ENCODE results near the gene GRIA4. TPM values are rescaled to one million over a fixed set of nuclear protein-coding genes. Genes with fewer than 3 reads are reported as not detected.

Gene GRIA4
- total and polyA plus RNA-seq, 2 donors (not counting 1 experiment from before 2014, with no cell fraction given), result not detected

DNA sequence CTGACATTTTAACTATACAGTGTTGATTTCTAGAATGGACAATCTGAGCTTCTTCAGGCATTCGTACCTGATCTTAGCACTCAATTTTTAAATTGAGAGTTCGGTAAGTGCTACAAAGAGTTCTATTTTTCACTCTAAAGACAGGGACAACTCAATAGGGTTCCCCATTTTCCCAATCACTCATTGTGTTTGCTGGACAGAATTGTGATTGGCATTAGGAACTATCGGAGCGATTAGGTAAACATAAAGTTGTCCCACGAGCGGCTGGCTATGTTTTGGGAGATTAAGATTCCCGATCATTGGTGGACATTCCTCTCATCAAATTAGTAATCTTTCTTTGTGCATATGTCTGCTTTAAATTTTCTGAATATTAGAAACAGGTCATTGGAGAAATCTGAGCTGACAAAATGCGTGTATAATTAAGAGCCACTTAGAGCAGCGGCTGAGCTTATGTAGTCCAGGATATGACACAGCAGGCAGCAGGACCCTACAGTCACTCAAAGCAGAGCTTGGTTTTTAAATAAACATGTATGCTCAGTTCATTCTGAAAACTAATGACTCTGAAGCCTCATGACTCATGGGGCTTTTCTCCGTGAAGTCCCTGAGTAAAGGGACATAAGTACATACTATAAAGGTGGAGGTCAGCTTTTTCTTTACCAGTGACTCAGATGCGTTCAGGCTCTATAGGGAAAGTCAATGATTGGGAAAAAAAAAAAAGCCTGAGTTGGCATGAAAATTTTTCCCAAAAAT is 109.4 kb downstream of the GRIA4 start:
- H4K20me1 ChIP-seq (ENCODE audit: control insufficient read depth, insufficient read depth, low read length, poor library complexity, severe bottlenecking), result no peaks in the 10 kb centered on the region
- WGBS (ENCODE audit: insufficient coverage), result 81% methylated on average over 2 of the region's 11 CpGs
- DNase-seq (no peak), ATAC-seq (ENCODE audit: low read depth) (no peak)
- H3K27me3 ChIP-seq (replicated peaks in 1 of 4; ENCODE audit: control extremely low read depth in 1 of 4, control insufficient read depth in 3 of 4, insufficient read depth in 4 of 4, low read length in 3 of 4), result no peaks in the 10 kb centered on the region
- ChIA-PET CTCF (no interaction called here), POLR2A (no interaction called here)
- H3K4me1 Mint-ChIP-seq, result no peaks in the 10 kb centered on the region
- H3K36me3 ChIP-seq (replicated peaks in 1 of 2; ENCODE audit: control extremely low read depth in 1 of 2, control insufficient read depth in 1 of 2, extremely low read depth in 1 of 2, insufficient read depth in 2 of 2, low read length in 1 of 2), result no peaks in the 10 kb centered on the region
- no peak overlapping the region for H3K4me3 Mint-ChIP-seq
- H3K79me2 ChIP-seq (ENCODE audit: control insufficient read depth, insufficient read depth, low read length), result no peaks in the 10 kb centered on the region
- H3K4me2 ChIP-seq (replicated peaks; ENCODE audit: low read depth, low read length, poor library complexity, severe bottlenecking), result no peak overlapping the region
- intact Hi-C loops (cut with micrococcal nuclease), result no loop called here
- no peak overlapping the region for H2AFZ ChIP-seq (ENCODE audit: insufficient read depth, low read depth, low read length, poor library complexity, severe bottlenecking)
- H3K9me3 Mint-ChIP-seq (ENCODE audit: insufficient read depth), result no peaks in the 10 kb centered on the region
- H3K27ac Mint-ChIP-seq, result no peak overlapping the region
- H3K9ac ChIP-seq (ENCODE audit: low read length), result no peak overlapping the region
- H3K9me3 ChIP-seq (ENCODE audit: control extremely low read depth in 1 of 3, control insufficient read depth in 2 of 3, insufficient read depth in 1 of 3, low read length in 2 of 3), result no peaks in the 10 kb centered on the region
- TF ChIP-seq, protein P1, sequence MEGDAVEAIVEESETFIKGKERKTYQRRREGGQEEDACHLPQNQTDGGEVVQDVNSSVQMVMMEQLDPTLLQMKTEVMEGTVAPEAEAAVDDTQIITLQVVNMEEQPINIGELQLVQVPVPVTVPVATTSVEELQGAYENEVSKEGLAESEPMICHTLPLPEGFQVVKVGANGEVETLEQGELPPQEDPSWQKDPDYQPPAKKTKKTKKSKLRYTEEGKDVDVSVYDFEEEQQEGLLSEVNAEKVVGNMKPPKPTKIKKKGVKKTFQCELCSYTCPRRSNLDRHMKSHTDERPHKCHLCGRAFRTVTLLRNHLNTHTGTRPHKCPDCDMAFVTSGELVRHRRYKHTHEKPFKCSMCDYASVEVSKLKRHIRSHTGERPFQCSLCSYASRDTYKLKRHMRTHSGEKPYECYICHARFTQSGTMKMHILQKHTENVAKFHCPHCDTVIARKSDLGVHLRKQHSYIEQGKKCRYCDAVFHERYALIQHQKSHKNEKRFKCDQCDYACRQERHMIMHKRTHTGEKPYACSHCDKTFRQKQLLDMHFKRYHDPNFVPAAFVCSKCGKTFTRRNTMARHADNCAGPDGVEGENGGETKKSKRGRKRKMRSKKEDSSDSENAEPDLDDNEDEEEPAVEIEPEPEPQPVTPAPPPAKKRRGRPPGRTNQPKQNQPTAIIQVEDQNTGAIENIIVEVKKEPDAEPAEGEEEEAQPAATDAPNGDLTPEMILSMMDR (IDR thresholded peaks at IDR 0.05), result no peak
- TF ChIP-seq EZH2 (IDR thresholded peaks at IDR 0.05; ENCODE audit: borderline replicate concordance, insufficient read depth, low read depth, low read length, poor library complexity, severe bottlenecking), result no peak
- H3K4me1 ChIP-seq (ENCODE audit: control insufficient read depth in 2 of 2, insufficient read depth in 2 of 2, low read length in 2 of 2), result no peaks in the 10 kb centered on the region
- no peak overlapping the region for H3K4me3 ChIP-seq (ENCODE audit: control extremely low read depth in 1 of 5, extremely low read depth in 1 of 5, insufficient read depth in 1 of 5, low read depth in 2 of 5, low read length in 4 of 5)
- no peak overlapping the region for H3K27ac ChIP-seq (ENCODE audit: low read length in 2 of 2)
- H3K27me3 Mint-ChIP-seq, result no peaks in the 10 kb centered on the region

DNA sequence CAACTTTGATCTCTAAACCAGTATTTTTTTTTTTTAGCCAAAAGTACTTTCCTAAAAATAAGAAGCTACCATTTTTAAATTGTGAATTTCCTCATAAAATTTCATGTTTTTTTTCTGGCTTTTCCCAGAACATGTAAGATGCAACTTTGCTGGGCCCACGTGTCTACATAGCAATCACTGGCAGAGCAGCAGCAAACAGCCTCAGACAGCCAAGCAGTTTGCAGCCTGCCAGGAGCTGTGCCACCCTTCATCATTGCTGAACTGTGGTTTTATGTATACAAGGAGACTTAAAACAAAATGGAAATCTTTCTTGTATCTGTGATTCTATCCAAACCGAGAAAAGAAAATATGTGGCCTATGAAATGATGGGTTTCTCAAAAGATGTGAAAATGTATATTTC is 110.2 kb downstream of the GRIA4 start:
- POLR2A ChIA-PET, result no interaction called here
- Histone ChIP-seq H2AFZ (ENCODE audit: insufficient read depth, low read depth, low read length, poor library complexity, severe bottlenecking) (no peak overlapping the region), H3K9me3 (ENCODE audit: control extremely low read depth in 1 of 3, control insufficient read depth in 2 of 3, insufficient read depth in 1 of 3, low read length in 2 of 3) (no peaks in the 10 kb centered on the region), H3K27ac (ENCODE audit: low read length in 2 of 2) (no peak overlapping the region), H3K27me3 (replicated peaks in 1 of 4; ENCODE audit: control extremely low read depth in 1 of 4, control insufficient read depth in 3 of 4, insufficient read depth in 4 of 4, low read length in 3 of 4) (no peaks in the 10 kb centered on the region), H3K9ac (ENCODE audit: low read length) (no peak overlapping the region), H3K79me2 (ENCODE audit: control insufficient read depth, insufficient read depth, low read length) (no peaks in the 10 kb centered on the region), H4K20me1 (ENCODE audit: control insufficient read depth, insufficient read depth, low read length, poor library complexity, severe bottlenecking) (no peaks in the 10 kb centered on the region), H3K36me3 (replicated peaks in 1 of 2; ENCODE audit: control extremely low read depth in 1 of 2, control insufficient read depth in 1 of 2, extremely low read depth in 1 of 2, insufficient read depth in 2 of 2, low read length in 1 of 2) (no peaks in the 10 kb centered on the region), H3K4me1 (ENCODE audit: control insufficient read depth in 2 of 2, insufficient read depth in 2 of 2, low read length in 2 of 2) (no peaks in the 10 kb centered on the region), H3K4me3 (ENCODE audit: control extremely low read depth in 1 of 5, extremely low read depth in 1 of 5, insufficient read depth in 1 of 5, low read depth in 2 of 5, low read length in 4 of 5) (no peak overlapping the region), H3K4me2 (replicated peaks; ENCODE audit: low read depth, low read length, poor library complexity, severe bottlenecking) (no peak overlapping the region)
- DNase-seq (no peak), ATAC-seq (ENCODE audit: low read depth) (no peak)
- no peak overlapping the region for H3K27ac Mint-ChIP-seq
- H3K27me3 Mint-ChIP-seq, result no peaks in the 10 kb centered on the region
- TF ChIP-seq EZH2 (IDR thresholded peaks at IDR 0.05; ENCODE audit: borderline replicate concordance, insufficient read depth, low read depth, low read length, poor library complexity, severe bottlenecking), result no peak
- TF ChIP-seq, protein P1 (IDR thresholded peaks at IDR 0.05), result no peak
- no peak overlapping the region for H3K4me3 Mint-ChIP-seq
- 100% methylated on average over 1 of the region's 2 CpGs for WGBS (ENCODE audit: insufficient coverage)
- CTCF ChIA-PET, result no interaction called here
- no peaks in the 10 kb centered on the region for H3K9me3 Mint-ChIP-seq (ENCODE audit: insufficient read depth)
- intact Hi-C loops (cut with micrococcal nuclease), result no loop called here
- no peaks in the 10 kb centered on the region for H3K4me1 Mint-ChIP-seq

Measured in B cell (primary cell).